UCSD-AML1 (cell line): ENCODE results near the gene SPANXA1.
"Not testable (repeated sequence)": the region's sequence is repeated elsewhere in the genome, so short reads cannot be mapped to it uniquely, and the experiment has no call there.

ENCODE experiments used
- DNase-seq: peaks from one replicate; lab custom pipeline; 2025; ENCODE audit not compliant: unreplicated experiment; lab: John Stamatoyannopoulos, UW

The SPANXA1 gene, protein sequence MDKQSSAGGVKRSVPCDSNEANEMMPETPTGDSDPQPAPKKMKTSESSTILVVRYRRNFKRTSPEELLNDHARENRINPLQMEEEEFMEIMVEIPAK

GRCh38 chrX:141584638-141585037, at the start of gene SPANXA1:
Gene SPANXA1, minus strand, starts transcription at chrX:141584738. Its CDS starts 60 bp downstream, at chrX:141584678.
- DNase-seq, result not testable (repeated sequence)

DNA sequence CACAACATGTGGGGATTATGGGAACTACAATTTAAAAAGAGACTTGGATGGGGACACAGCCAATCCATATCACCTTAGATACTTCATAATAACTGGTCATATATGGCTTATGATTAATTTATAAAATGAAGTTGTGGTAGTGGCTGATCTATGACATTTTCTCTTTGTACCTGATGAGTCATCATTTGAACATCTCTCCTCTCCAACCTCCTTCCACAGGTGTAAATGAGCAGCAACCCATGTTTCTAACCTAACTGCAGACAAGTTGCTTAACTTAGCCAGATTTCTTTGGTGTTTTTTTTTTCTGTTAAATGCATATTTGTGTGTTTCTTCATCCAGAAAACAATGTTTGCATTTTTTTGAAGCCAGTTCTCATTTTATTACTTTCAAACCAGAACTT, 47.6 kb upstream of the SPANXA1 start:
- DNase-seq, result no peak

DNA sequence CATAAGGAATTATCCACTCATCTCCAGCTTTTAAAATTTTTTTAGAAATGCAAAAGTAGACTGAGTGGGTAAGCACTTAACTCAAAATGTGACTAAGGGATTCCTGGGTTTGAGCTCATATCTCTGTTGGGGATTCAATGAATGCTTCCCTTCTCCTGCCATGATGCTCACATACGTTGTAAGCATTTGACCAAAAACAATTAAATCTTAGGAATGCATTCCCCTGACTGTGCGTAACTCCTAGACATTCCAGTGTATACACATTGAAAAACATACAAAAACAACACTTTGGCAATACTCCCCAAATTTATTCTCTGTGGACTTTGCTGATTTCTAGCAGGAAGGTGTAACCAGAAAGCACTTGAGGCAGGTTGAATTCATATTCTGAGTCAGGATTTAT, 34.8 kb upstream of the SPANXA1 start:
- no peak for DNase-seq

- DNase-seq, result no peak
Measured at GRCh38 chrX:141609111-141609510, 24.6 kb upstream of the SPANXA1 start.

DNA sequence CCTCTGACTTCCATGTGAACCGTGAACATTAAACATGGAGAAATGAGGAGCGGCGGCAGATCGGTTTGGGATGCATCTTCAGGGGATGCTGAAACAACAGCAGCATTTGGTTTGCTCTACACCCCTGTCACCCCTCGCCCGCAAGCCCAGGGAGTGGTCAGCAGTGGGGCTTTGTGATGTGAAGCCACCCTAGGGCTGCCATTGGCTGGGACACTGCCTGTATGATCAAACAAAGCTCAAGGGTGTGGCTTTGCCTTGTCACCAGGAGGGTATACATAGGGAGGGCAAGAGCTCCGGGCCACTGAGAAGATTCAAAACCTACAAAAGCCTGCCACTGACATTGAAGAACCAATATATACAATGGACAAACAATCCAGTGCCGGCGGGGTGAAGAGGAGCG, 4.9 kb upstream of the SPANXA1 start, which contains the start of gene SPANXA2:
Gene SPANXA2, plus strand, starts transcription at position 301 of the 400 bp plus-strand sequence. Its CDS starts 60 bp downstream, at position 361.
- DNase-seq, result not testable (repeated sequence)

- DNase-seq, result not testable (repeated sequence)
Measured at GRCh38 chrX:141542551-141542950, 42.0 kb downstream of the SPANXA1 start.
